ENCODE data around the gene BMAL2. TPM values are rescaled to one million over a fixed set of nuclear protein-coding genes. Genes with fewer than 3 reads are reported as not detected.

BMAL2 gene
- polyA plus RNA-seq, 1 donor from 2014 or later, result 2.1 TPM

DNA sequence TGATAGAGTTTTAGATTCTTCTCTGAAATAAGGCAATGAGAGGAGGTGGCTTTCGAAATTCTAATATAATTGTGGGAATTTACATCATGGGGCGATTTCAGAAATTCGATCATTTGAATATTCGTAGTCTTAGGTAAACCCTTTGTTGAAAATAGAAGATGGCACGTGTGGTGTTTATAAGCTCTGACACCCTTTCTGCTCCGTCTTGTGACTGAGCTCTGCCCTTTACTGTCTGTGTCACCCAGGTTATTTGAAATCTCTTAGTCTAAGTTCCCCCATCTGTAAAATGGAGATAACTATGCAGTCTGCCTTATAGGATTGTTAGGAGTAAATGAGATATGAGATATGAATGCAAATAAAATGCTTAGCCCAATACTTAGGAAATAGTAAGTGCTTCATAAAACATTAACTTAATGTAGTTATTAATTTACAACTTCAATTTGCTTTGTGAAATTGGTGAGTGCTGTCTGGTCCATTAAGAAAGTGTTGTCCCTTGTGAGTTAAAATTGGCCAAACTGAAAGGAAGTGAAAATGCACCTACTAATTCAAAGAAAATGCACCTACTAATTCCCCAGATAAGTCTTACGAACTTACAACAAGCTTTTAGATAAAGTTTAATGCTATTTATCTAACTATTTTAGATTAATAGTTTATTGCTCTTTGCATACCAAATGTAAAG, 1.5 kb downstream of the BMAL2 start:
- Mint-ChIP-seq H3K36me3 (no peaks in the 10 kb centered on the region), H3K27me3 (peaks cover 14% of the 10 kb centered on the region), H3K27ac (peak overlapping the region in 2 of 3 donors; percentile 2 to 92), H3K4me1 (peaks cover 15 to 23% (median 17%) of the 10 kb centered on the region in 3 donors), H3K4me3 (peak overlapping the region; percentile 92 to 97 (median 94)), H3K9me3 (no peaks in the 10 kb centered on the region)

- peaks cover 15 to 23% (median 17%) of the 10 kb centered on the region in 3 donors for H3K4me1 Mint-ChIP-seq
- H3K27me3 Mint-ChIP-seq, result peaks cover 14% of the 10 kb centered on the region
- H3K9me3 Mint-ChIP-seq, result no peaks in the 10 kb centered on the region
- no peak overlapping the region for H3K27ac Mint-ChIP-seq
- peak overlapping the region in 1 of 4 donors; percentile 95 for H3K4me3 Mint-ChIP-seq
- no peaks in the 10 kb centered on the region for H3K36me3 Mint-ChIP-seq
Measured at GRCh38 chr12:27334721-27335082, 2.1 kb downstream of the BMAL2 start.

- H3K4me1 Mint-ChIP-seq, result peaks cover 15 to 23% (median 17%) of the 10 kb centered on the region in 3 donors
- no peak overlapping the region for H3K27ac Mint-ChIP-seq
Measured at GRCh38 chr12:27335364-27336281, 3.0 kb downstream of the BMAL2 start.

GRCh38 chr12:27336282-27336653, 3.6 kb downstream of the BMAL2 start:
- H3K4me3 Mint-ChIP-seq, result peak overlapping the region in 1 of 4 donors; percentile 23
- H3K27ac Mint-ChIP-seq, result no peak overlapping the region
- no peaks in the 10 kb centered on the region for H3K9me3 Mint-ChIP-seq
- peaks cover 9% of the 10 kb centered on the region for H3K27me3 Mint-ChIP-seq
- no peaks in the 10 kb centered on the region for H3K36me3 Mint-ChIP-seq
- H3K4me1 Mint-ChIP-seq, result peaks cover 15 to 23% (median 17%) of the 10 kb centered on the region in 3 donors

More at GRCh38 chr12:27335364-27336281, 3.0 kb downstream of the BMAL2 start:
- H3K4me3 Mint-ChIP-seq, result peak overlapping the region in 1 of 4 donors; percentile 95
- no peaks in the 10 kb centered on the region for H3K9me3 Mint-ChIP-seq
- H3K27me3 Mint-ChIP-seq, result peaks cover 12% of the 10 kb centered on the region
- no peaks in the 10 kb centered on the region for H3K36me3 Mint-ChIP-seq

DNA sequence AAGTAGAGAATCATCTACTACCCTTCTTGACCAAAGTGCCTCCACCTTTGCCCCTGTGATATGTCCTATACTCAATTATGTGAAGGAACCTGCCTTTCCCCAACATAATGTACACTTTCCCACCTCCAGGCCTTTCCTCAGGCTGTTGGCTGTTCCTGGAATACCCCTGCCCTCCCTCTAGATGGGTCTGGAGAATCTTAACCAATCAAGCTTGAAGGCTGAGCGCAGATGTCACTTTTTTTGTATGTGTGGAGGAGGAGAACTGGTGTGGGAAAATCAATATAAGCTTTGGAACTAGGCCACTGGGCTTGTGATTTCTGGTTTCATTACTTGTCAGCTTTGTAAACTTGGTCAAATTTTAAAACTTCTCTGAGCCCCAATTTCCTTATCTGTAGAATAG, 4.7 kb downstream of the BMAL2 start:
- no peaks in the 10 kb centered on the region for H3K9me3 Mint-ChIP-seq
- no peaks in the 10 kb centered on the region for H3K36me3 Mint-ChIP-seq
- peaks cover 12 to 13% (median 12%) of the 10 kb centered on the region in 3 donors for H3K4me1 Mint-ChIP-seq
- H3K27me3 Mint-ChIP-seq, result peaks cover 5% of the 10 kb centered on the region
- H3K27ac Mint-ChIP-seq, result no peak overlapping the region
- no peak overlapping the region for H3K4me3 Mint-ChIP-seq

GRCh38 chr12:27338473-27338872, 5.8 kb downstream of the BMAL2 start:
- H3K4me3 Mint-ChIP-seq, result no peak overlapping the region
- no peaks in the 10 kb centered on the region for H3K9me3 Mint-ChIP-seq
- no peaks in the 10 kb centered on the region for H3K36me3 Mint-ChIP-seq
- no peak overlapping the region for H3K27ac Mint-ChIP-seq
- H3K4me1 Mint-ChIP-seq, result peaks cover 8 to 11% (median 9%) of the 10 kb centered on the region in 3 donors
- peaks cover 3% of the 10 kb centered on the region for H3K27me3 Mint-ChIP-seq

DNA sequence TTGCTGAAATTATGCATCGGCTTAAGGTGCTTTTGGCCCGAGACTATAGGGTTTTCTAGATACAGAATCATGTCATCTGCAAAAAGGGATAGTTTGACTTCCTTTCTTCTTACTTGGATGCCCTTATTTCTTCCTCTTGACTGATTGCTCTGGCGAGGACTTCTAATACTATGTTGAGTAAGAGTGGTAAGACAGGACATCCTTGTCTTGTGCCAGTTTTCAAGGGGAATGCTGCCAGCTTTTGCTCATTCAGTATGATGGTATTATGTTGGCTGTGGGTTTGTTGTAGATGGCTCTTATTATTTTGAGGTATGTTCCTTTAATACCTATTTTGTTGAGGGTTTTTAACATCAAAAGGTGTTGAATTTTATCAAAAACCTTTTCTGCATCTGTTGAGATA, 8.3 kb downstream of the BMAL2 start:
- H3K27ac Mint-ChIP-seq, result no peak overlapping the region
- H3K36me3 Mint-ChIP-seq, result no peaks in the 10 kb centered on the region
- H3K4me1 Mint-ChIP-seq, result no peaks in the 10 kb centered on the region
- H3K4me3 Mint-ChIP-seq, result no peak overlapping the region
- no peaks in the 10 kb centered on the region for H3K9me3 Mint-ChIP-seq
- H3K27me3 Mint-ChIP-seq, result no peaks in the 10 kb centered on the region

GRCh38 chr12:27342536-27342935, 9.9 kb downstream of the BMAL2 start:
- H3K9me3 Mint-ChIP-seq, result no peaks in the 10 kb centered on the region

DNA sequence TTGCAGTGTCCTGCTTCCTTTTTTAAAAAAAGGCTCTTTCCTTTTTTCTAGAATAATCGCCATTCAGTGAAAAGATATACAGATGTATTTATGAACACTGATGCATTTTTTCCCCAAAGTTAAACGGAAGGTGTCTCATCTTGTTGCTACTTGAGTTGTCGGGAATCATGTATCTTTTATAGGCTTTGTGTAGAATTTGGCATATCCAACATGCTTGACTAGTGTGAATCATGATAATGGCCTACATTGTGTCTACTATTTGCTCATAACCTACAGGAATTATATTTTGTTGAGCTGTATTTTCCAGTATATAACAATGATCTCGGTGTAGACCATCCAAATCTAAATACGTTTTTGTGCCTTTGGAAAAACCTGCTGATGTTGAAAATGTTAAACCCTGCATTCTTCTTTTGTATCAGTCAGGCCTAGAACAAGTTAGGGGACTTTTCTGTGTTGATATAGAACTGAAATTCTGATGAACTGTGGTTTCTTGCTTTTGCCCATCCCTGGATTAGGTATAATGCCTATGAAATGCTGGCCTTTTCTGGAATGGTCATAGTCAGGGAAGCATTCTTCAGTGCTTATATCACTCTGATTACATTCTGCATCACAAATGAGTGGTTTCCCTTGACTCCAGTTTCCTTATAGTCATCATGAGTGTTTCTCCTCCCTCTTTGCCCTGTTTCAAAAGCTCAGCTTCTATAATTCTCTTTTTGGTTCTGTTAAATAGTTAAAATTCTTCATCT, 10.8 kb downstream of the BMAL2 start:
- Mint-ChIP-seq H3K27ac (no peak overlapping the region), H3K9me3 (no peaks in the 10 kb centered on the region), H3K4me3 (no peak overlapping the region), H3K36me3 (no peaks in the 10 kb centered on the region), H3K27me3 (no peaks in the 10 kb centered on the region), H3K4me1 (no peaks in the 10 kb centered on the region)

More at GRCh38 chr12:27342536-27342935, 9.9 kb downstream of the BMAL2 start:
- Mint-ChIP-seq H3K4me1 (no peaks in the 10 kb centered on the region), H3K36me3 (no peaks in the 10 kb centered on the region), H3K27ac (no peak overlapping the region), H3K4me3 (no peak overlapping the region), H3K27me3 (no peaks in the 10 kb centered on the region)

DNA sequence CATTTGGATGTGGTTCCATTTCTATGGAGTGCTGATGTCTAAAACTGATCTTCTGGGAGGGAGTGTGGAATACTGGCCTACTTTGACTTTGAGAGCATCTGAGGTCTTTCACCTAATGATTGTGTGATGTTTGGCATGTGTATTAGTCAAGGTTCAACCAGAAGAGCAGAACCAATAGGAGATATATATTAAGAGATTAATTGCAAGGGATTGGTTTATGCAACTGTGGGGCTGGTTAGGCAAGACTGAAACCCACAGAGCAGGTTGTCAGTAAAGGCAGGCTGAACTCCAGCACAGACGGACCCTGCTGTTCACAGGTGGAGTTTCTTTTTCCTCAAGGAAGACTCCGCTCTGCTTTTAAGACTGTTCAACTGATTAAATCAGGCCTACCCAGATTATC, 11.6 kb downstream of the BMAL2 start:
- H3K4me3 Mint-ChIP-seq, result no peak overlapping the region
- no peaks in the 10 kb centered on the region for H3K36me3 Mint-ChIP-seq
- no peaks in the 10 kb centered on the region for H3K27me3 Mint-ChIP-seq
- no peaks in the 10 kb centered on the region for H3K9me3 Mint-ChIP-seq
- H3K27ac Mint-ChIP-seq, result no peak overlapping the region
- no peaks in the 10 kb centered on the region for H3K4me1 Mint-ChIP-seq

- H3K4me3 Mint-ChIP-seq, result no peak overlapping the region
- H3K36me3 Mint-ChIP-seq, result no peaks in the 10 kb centered on the region
- no peak overlapping the region for H3K27ac Mint-ChIP-seq
- no peaks in the 10 kb centered on the region for H3K9me3 Mint-ChIP-seq
- H3K27me3 Mint-ChIP-seq, result no peaks in the 10 kb centered on the region
- H3K4me1 Mint-ChIP-seq, result no peaks in the 10 kb centered on the region
Measured at GRCh38 chr12:27344760-27345159, 12.1 kb downstream of the BMAL2 start.

- Mint-ChIP-seq H3K27me3 (no peaks in the 10 kb centered on the region), H3K27ac (no peak overlapping the region), H3K9me3 (no peaks in the 10 kb centered on the region), H3K4me1 (no peaks in the 10 kb centered on the region), H3K36me3 (no peaks in the 10 kb centered on the region), H3K4me3 (no peak overlapping the region)
Measured at GRCh38 chr12:27345376-27345775, 12.7 kb downstream of the BMAL2 start.

- no peak overlapping the region for H3K4me3 Mint-ChIP-seq
- H3K36me3 Mint-ChIP-seq, result peaks cover 2% of the 10 kb centered on the region
- H3K9me3 Mint-ChIP-seq, result no peaks in the 10 kb centered on the region
- H3K27ac Mint-ChIP-seq, result no peak overlapping the region
- H3K4me1 Mint-ChIP-seq, result no peaks in the 10 kb centered on the region
- H3K27me3 Mint-ChIP-seq, result no peaks in the 10 kb centered on the region
Measured at GRCh38 chr12:27347779-27348178, 15.1 kb downstream of the BMAL2 start.

DNA sequence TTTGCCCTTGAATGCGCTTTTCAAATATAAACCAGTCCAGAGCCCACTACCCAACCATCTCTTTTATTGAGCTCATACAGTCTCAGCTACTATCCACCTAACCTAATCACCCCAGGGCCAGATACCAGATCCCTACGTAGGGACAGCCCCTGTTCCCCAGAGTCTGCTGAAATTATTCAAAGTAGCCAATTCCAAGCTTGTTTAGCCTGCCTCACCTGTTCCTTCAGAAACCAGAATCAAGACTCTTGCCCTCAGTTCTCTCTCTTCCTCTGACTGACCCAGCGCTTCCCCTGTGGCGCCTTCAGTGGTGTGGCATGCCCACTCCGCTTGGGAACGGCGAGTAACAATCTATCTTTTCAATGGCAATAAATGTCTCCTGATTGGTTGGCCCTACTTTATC, 18.8 kb downstream of the BMAL2 start:
- H3K36me3 Mint-ChIP-seq, result peaks cover 2% of the 10 kb centered on the region
- H3K4me3 Mint-ChIP-seq, result no peak overlapping the region
- no peaks in the 10 kb centered on the region for H3K27me3 Mint-ChIP-seq
- peaks cover 0 to 2% (median 0%) of the 10 kb centered on the region in 3 donors for H3K4me1 Mint-ChIP-seq
- H3K9me3 Mint-ChIP-seq, result no peaks in the 10 kb centered on the region
- H3K27ac Mint-ChIP-seq, result no peak overlapping the region

DNA sequence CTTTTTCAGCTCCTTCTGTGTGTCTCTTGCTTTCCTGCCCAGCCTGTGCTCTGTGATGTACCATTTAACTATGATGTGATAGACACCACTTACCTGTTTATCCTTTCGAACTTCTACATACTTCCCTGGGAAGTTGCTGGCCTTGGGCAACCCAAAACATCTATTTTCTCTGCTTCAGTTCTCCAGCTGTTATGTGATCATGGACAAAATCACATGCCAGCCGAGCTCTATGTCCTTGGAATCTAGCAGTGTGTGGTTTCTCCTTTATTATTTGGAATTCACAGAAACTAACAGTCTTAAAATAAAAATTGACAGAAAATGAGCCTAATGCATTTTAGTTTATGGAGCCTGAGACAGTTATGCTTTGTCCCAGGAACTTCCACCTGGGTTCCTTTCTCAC, 22.9 kb downstream of the BMAL2 start:
- Mint-ChIP-seq H3K9me3 (no peaks in the 10 kb centered on the region), H3K36me3 (peaks cover 5% of the 10 kb centered on the region), H3K27ac (no peak overlapping the region), H3K27me3 (no peaks in the 10 kb centered on the region), H3K4me1 (peaks cover 0 to 2% (median 0%) of the 10 kb centered on the region in 3 donors), H3K4me3 (no peak overlapping the region)
